ENCODE results near the gene KIF9. TPM values are rescaled to one million over a fixed set of nuclear protein-coding genes. Genes with fewer than 3 reads are reported as not detected.

KIF9 gene
- total RNA-seq, 1 experiment from 2014 or later = 13.1 TPM

DNA sequence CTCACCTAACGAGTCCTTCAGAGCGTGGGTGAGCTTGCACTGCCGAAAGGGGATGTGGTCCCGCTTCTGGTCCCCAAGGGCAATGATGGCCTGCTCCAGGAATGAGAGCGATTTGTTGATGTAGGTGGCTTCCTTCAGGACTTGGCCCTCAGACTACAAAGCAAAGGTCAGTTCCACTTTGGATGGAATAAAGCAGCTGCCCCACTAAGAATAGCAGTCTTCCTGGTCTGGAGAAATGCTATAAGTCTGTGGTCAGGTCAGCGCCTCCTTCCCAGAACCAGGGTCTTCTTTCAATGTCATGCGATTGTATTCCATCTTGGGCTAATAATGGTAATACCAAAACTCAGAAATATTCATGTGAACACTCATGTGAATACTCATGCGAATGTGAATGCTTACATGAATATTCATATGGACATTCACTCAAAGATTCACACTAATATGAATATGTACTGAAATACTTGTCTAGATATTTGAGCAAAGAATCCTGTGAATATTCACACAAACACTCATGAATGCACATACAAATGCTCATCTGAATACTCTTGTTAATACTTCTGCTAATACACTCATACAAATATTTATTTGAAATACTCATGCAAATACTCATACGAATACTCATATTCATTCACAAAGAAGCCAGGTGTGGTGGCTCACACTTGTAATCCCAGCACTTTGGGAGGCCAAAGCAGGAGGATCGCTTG lies 16.7 kb downstream of the KIF9 start:
- no peaks in the 10 kb centered on the region for H3K9me2 ChIP-seq (ENCODE audit: insufficient read depth)
- no peak overlapping the region for H3K9ac ChIP-seq (ENCODE audit: low read length)
- peaks cover 15 to 16% of the 10 kb centered on the region in 2 experiments for H3K4me1 ChIP-seq (ENCODE audit: control insufficient read depth in 1 of 2, insufficient read depth in 2 of 2, low read length in 2 of 2)
- POLR2A ChIA-PET = no interaction called here
- no TSS peak for BruUV-seq (replicated peaks)
- intact Hi-C loops (cut with micrococcal nuclease) = no loop called here
- CTCF ChIA-PET = interaction anchor here (1.5 kb wide), 1 partner anchor 15 kb away, joined by 3 read pairs; no protein-coding TSS in a partner anchor
- H3K4me3 ChIP-seq (replicated peaks in 1 of 2; ENCODE audit: low read depth in 1 of 2, low read length in 2 of 2) = no peak overlapping the region
- H3K9me3 ChIP-seq (ENCODE audit: control insufficient read depth in 1 of 2, insufficient read depth in 1 of 2, low read depth in 1 of 2, low read length in 2 of 2) = no peaks in the 10 kb centered on the region
- TF ChIP-seq TCF7L2 (IDR thresholded peaks at IDR 0.05; ENCODE audit: borderline replicate concordance, extremely low read depth, insufficient read depth, insufficient read length) (no peak), SP1 (IDR thresholded peaks at IDR 0.05; ENCODE audit: low read depth) (no peak), JUND (IDR thresholded peaks at IDR 0.05) (no peak), SRF (IDR thresholded peaks at IDR 0.05; ENCODE audit: low read depth) (no peak), ZNF274 (IDR thresholded peaks at IDR 0.05; ENCODE audit: low read depth, low read length) (no peak), YY1 (IDR thresholded peaks at IDR 0.05; ENCODE audit: extremely low read depth, insufficient replicate concordance, low read depth, low read length) (no peak), EZH2phosphoT487 (IDR thresholded peaks at IDR 0.05; ENCODE audit: borderline replicate concordance) (no peak), EZH2 (IDR thresholded peaks at IDR 0.05) (no peak)
- TF ChIP-seq, protein P1, sequence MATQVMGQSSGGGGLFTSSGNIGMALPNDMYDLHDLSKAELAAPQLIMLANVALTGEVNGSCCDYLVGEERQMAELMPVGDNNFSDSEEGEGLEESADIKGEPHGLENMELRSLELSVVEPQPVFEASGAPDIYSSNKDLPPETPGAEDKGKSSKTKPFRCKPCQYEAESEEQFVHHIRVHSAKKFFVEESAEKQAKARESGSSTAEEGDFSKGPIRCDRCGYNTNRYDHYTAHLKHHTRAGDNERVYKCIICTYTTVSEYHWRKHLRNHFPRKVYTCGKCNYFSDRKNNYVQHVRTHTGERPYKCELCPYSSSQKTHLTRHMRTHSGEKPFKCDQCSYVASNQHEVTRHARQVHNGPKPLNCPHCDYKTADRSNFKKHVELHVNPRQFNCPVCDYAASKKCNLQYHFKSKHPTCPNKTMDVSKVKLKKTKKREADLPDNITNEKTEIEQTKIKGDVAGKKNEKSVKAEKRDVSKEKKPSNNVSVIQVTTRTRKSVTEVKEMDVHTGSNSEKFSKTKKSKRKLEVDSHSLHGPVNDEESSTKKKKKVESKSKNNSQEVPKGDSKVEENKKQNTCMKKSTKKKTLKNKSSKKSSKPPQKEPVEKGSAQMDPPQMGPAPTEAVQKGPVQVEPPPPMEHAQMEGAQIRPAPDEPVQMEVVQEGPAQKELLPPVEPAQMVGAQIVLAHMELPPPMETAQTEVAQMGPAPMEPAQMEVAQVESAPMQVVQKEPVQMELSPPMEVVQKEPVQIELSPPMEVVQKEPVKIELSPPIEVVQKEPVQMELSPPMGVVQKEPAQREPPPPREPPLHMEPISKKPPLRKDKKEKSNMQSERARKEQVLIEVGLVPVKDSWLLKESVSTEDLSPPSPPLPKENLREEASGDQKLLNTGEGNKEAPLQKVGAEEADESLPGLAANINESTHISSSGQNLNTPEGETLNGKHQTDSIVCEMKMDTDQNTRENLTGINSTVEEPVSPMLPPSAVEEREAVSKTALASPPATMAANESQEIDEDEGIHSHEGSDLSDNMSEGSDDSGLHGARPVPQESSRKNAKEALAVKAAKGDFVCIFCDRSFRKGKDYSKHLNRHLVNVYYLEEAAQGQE (IDR thresholded peaks at IDR 0.05; ENCODE audit: low read depth) = no peak
- TF ChIP-seq, protein P2, sequence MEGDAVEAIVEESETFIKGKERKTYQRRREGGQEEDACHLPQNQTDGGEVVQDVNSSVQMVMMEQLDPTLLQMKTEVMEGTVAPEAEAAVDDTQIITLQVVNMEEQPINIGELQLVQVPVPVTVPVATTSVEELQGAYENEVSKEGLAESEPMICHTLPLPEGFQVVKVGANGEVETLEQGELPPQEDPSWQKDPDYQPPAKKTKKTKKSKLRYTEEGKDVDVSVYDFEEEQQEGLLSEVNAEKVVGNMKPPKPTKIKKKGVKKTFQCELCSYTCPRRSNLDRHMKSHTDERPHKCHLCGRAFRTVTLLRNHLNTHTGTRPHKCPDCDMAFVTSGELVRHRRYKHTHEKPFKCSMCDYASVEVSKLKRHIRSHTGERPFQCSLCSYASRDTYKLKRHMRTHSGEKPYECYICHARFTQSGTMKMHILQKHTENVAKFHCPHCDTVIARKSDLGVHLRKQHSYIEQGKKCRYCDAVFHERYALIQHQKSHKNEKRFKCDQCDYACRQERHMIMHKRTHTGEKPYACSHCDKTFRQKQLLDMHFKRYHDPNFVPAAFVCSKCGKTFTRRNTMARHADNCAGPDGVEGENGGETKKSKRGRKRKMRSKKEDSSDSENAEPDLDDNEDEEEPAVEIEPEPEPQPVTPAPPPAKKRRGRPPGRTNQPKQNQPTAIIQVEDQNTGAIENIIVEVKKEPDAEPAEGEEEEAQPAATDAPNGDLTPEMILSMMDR (IDR thresholded peaks at IDR 0.05 in 2 of 3, conservative IDR thresholded peaks at IDR 0.05 in 1 of 3; ENCODE audit: borderline replicate concordance in 1 of 3, insufficient read depth in 1 of 3, low read depth in 2 of 3, low read length in 2 of 3) = no peak
- DNase-seq (ENCODE audit: low read depth, low spot score) (no peak), ATAC-seq (no peak)
- no peaks in the 10 kb centered on the region for H3K36me3 ChIP-seq (ENCODE audit: control insufficient read depth in 1 of 2, insufficient read depth in 2 of 2, low read length in 2 of 2)
- H2AFZ ChIP-seq (ENCODE audit: low read depth, low read length, poor library complexity, severe bottlenecking) = no peak overlapping the region
- RAD21 ChIA-PET (ENCODE audit: low non-redundant PET in 1 of 2, low total read pairs in 2 of 2, uncharacterized antibody in 2 of 2, unreplicated experiment in 2 of 2) = interaction anchor here in 1 of 2 experiments (1.1 kb wide), 1 partner anchor 331 kb away, joined by 3 read pairs; no protein-coding TSS in a partner anchor
- no peaks in the 10 kb centered on the region for H3K27me3 ChIP-seq (ENCODE audit: insufficient read depth, low read length)
- no peak overlapping the region for H3K27ac ChIP-seq (ENCODE audit: low read depth, low read length)
- H3K4me2 ChIP-seq (ENCODE audit: low read length) = no peak overlapping the region; the same call in 1 of the 2 replicates
- H4K20me1 ChIP-seq (ENCODE audit: insufficient read depth) = no peaks in the 10 kb centered on the region
- H3K79me2 ChIP-seq (ENCODE audit: insufficient read depth, low read length) = no peaks in the 10 kb centered on the region
